Stomach (tissue), 19 donors: Measurements from ENCODE around the gene USP54. TPM values are rescaled to one million over a fixed set of nuclear protein-coding genes. Genes with fewer than 3 reads are reported as not detected.

Source experiments
- DNase-seq, 2 donors: peaks; one replicate each; pipeline versions ENCODE4 v3.0.0 to v3.0.0-alpha.2; 2013 to 2019
- H3K27ac ChIP-seq, 5 donors: fragments of 200-600 bp in 4 of 5; sonication (generic) in 4 of 5; one replicate each; pipeline ENCODE4 v1.5.1; 2013 to 2019; ENCODE audit warnings: mild to moderate bottlenecking in 1 of 5, moderate library complexity in 1 of 5
- H3K27me3 ChIP-seq, 3 donors: fragments of 200-600 bp; sonication (generic); one replicate each; pipeline ENCODE4 v1.5.1; 2017 to 2019; ENCODE audit warnings: mixed run types in 1 of 3
- H3K36me3 ChIP-seq, 4 donors: fragments of 200-600 bp; sonication (generic); 1 replicate in 3 of 4; 2 replicates in 1 of 4; pipeline ENCODE4 v1.5.1; 2016 to 2019
- H3K4me1 ChIP-seq, 4 donors: fragments of 200-600 bp; sonication (generic); one replicate each; pipeline ENCODE4 v1.5.1; 2016 to 2019
- H3K4me3 ChIP-seq, 4 donors: fragments of 200-600 bp; sonication (generic) in 3 of 4; one replicate each; pipeline ENCODE4 v1.5.1; 2016 to 2019; ENCODE audit warnings: mild to moderate bottlenecking in 1 of 4
- H3K9me3 ChIP-seq, 4 donors: fragments of 200-600 bp; sonication (generic); one replicate each; pipeline ENCODE4 v1.5.1; 2016 to 2019
- EP300 ChIP-seq: sonication (generic); formaldehyde crosslinking; IDR thresholded peaks from one replicate; pipeline ENCODE4 v1.6.1; 2017; ENCODE audit warnings: antibody characterized with exemption
- POLR2A ChIP-seq, 4 donors: fragments of 450-650 bp; IDR thresholded peaks; one replicate each; pipeline ENCODE4 v1.6.1; 2016; ENCODE audit warnings: antibody characterized with exemption in 4 of 4, control low read depth in 2 of 4, mild to moderate bottlenecking in 1 of 4, moderate library complexity in 1 of 4
- POLR2AphosphoS5 ChIP-seq, 3 donors: sonication (generic); formaldehyde crosslinking; IDR thresholded peaks; one replicate each; pipeline ENCODE4 v1.6.1; 2016; ENCODE audit warnings: antibody characterized with exemption in 3 of 3
- WGBS, 5 donors: extraction: QIAGEN DNeasy Blood & Tissue Kit in 3 of 5; methylation state at CpG; one replicate each; pipeline versions ENCODE4 v1.1.5 to v1.1.7; 2013 to 2018; 5-methylcytosine and 5-hydroxymethylcytosine counted together
- intact Hi-C: fragments of 100-400 bp; cut with DNase I; formaldehyde crosslinking; loops from one replicate; pipeline ENCODE4 v1.15.1; 2023; ENCODE audit warnings: low total_unique reads
- long read RNA-seq, 10 donors: transcript quantifications; one replicate each; lab custom pipeline, GENCODE V29; 2026
- polyA plus RNA-seq, 3 donors: library from polyadenylated mRNA; stranded (reverse); fragments of 200-250 nt; gene quantifications; one replicate each; pipeline ENCODE4 v1.2.3, GENCODE V29; 2013
- total RNA-seq, 5 donors: library from RNA; depleted of rRNA; stranded (reverse); fragments of >200 nt; gene quantifications; one replicate each; pipeline versions ENCODE4 v1.1.0 to v1.2.3, GENCODE V29; 2014 to 2016
- TF ChIP-seq, protein P1 (sequence below), 7 experiments: fragments of 450-650 bp in 4 of 7; fragments of 200-600 bp in 3 of 7; sonication (generic) in 3 of 7; IDR thresholded peaks; one replicate each; pipeline ENCODE4 v1.5.1; 2016 to 2019; ENCODE audit warnings: antibody characterized with exemption in 7 of 7, control low read depth in 2 of 7, mild to moderate bottlenecking in 1 of 7
- donor health status: healthy with polysubstance abuse.
- donor health status: Bipolar disorder and iron deficiency.
- donor health status: healthy.

Gene USP54, protein sequence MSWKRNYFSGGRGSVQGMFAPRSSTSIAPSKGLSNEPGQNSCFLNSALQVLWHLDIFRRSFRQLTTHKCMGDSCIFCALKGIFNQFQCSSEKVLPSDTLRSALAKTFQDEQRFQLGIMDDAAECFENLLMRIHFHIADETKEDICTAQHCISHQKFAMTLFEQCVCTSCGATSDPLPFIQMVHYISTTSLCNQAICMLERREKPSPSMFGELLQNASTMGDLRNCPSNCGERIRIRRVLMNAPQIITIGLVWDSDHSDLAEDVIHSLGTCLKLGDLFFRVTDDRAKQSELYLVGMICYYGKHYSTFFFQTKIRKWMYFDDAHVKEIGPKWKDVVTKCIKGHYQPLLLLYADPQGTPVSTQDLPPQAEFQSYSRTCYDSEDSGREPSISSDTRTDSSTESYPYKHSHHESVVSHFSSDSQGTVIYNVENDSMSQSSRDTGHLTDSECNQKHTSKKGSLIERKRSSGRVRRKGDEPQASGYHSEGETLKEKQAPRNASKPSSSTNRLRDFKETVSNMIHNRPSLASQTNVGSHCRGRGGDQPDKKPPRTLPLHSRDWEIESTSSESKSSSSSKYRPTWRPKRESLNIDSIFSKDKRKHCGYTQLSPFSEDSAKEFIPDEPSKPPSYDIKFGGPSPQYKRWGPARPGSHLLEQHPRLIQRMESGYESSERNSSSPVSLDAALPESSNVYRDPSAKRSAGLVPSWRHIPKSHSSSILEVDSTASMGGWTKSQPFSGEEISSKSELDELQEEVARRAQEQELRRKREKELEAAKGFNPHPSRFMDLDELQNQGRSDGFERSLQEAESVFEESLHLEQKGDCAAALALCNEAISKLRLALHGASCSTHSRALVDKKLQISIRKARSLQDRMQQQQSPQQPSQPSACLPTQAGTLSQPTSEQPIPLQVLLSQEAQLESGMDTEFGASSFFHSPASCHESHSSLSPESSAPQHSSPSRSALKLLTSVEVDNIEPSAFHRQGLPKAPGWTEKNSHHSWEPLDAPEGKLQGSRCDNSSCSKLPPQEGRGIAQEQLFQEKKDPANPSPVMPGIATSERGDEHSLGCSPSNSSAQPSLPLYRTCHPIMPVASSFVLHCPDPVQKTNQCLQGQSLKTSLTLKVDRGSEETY (N-terminal part only)
- total RNA-seq: 100 to 1,000 TPM in 4 of 5 donors, 10 to 100 TPM in 1; 33.0 to 369 (median 112) TPM
- polyA plus RNA-seq: 10 to 100 TPM in 2 of 3 donors, 1 to 10 TPM in 1; 7.3 to 17.3 (median 11.1) TPM
- long read RNA-seq, donor 1, partial matches to known transcripts: 0 of 1 reads
- long read RNA-seq, donor 1, other reads (novel, unspliced or antisense): 0 of 1 reads
- long read RNA-seq, donor 2: 0 reads
- long read RNA-seq, donor 3: 0 reads
- long read RNA-seq, donor 4, partial matches to known transcripts: 0 of 1 reads
- long read RNA-seq, donor 4, other reads (novel, unspliced or antisense): 0 of 1 reads
- long read RNA-seq, donor 5: 0 reads
- long read RNA-seq, donor 6, partial matches to known transcripts: 13 of 15 reads
- long read RNA-seq, donor 6, other reads (novel, unspliced or antisense): 0 of 15 reads
- long read RNA-seq, donor 7: 0 reads
- long read RNA-seq, donor 8, partial matches to known transcripts: 0 of 2 reads
- long read RNA-seq, donor 8, other reads (novel, unspliced or antisense): 0 of 2 reads
- long read RNA-seq, donor 9: 0 reads
- long read RNA-seq, donor 10: 0 reads

DNA sequence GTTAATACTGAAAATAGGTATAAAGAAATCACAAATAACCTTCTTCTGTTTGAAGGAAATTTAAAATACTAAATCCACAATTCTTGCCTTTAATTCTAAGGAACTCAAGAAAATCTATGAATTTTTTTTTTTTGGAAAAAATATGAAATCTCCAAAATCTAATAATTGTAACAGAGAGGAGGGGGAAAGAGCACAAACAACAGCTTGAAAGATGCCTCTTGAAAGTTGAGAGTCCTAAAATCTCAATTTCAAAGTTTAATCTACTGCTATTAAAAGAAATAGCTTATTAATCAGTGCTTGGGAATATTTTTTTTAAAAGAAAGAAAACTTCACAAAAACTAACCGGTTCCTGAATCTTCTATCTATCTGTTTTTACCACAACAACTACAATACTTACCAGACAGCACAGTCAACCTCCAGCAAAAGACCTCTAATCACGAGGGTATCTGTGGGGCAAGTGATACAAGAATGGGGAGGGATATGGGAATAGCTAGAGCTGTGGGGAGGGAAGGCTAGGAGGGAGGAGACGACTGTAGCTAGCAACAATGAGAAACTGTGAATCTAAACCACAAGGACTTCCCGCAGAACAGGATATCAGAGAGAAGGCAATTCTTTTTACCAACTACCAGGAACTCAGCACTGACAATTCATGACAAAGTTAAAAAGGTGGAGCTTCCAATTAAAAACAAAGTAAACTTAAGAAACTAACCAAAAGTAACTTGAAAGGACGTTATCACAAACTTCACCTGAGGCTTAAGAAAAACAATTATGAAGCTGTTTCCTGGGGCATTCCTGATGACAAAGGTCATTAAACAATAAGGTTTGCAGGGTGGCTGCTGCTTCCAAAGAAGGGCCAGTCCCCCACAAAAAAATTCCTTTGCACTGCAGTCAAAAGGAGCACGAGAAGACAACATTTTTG is at the start of gene USP54:
Gene USP54, minus strand, starts transcription at position 462 of the 919 bp plus-strand sequence. CDS start 15,684 bp downstream, outside the sequence.
- WGBS, 5 donors: 13 to 27% (median 16%) methylated on average over 6 of the region's 6 CpGs
- TF ChIP-seq EP300: no peak
- peak in 2 of 3 donors; percentile 16 to 49 for TF ChIP-seq POLR2AphosphoS5 (IDR thresholded peaks at IDR 0.05)
- intact Hi-C loops: no loop called here
- Histone ChIP-seq H3K9me3 (no peaks in the 10 kb centered on the region), H3K27ac (peak within 1 kb of the TSS; percentile 66 to 84 (median 75)), H3K4me3 (no peak within 1 kb of the TSS), H3K4me1 (peaks cover 38 to 64% (median 51%) of the 10 kb centered on the region in 4 donors), H3K27me3 (no peaks in the 10 kb centered on the region), H3K36me3 (no peaks in the 10 kb centered on the region)
- DNase-seq: peak in 1 of 2 donors; percentile 79

- TF ChIP-seq, protein P1, sequence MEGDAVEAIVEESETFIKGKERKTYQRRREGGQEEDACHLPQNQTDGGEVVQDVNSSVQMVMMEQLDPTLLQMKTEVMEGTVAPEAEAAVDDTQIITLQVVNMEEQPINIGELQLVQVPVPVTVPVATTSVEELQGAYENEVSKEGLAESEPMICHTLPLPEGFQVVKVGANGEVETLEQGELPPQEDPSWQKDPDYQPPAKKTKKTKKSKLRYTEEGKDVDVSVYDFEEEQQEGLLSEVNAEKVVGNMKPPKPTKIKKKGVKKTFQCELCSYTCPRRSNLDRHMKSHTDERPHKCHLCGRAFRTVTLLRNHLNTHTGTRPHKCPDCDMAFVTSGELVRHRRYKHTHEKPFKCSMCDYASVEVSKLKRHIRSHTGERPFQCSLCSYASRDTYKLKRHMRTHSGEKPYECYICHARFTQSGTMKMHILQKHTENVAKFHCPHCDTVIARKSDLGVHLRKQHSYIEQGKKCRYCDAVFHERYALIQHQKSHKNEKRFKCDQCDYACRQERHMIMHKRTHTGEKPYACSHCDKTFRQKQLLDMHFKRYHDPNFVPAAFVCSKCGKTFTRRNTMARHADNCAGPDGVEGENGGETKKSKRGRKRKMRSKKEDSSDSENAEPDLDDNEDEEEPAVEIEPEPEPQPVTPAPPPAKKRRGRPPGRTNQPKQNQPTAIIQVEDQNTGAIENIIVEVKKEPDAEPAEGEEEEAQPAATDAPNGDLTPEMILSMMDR (IDR thresholded peaks at IDR 0.05): no peak
- TF ChIP-seq EP300: no peak
- TF ChIP-seq POLR2A (IDR thresholded peaks at IDR 0.05): no peak
- TF ChIP-seq POLR2AphosphoS5 (IDR thresholded peaks at IDR 0.05): no peak
- 87 to 91% (median 89%) methylated on average over 3 of the region's 3 CpGs for WGBS, 5 donors
- intact Hi-C loops: no loop called here
These were observed 48.1 kb upstream of the USP54 start for GRCh38 chr10:73639286-73639685.

GRCh38 chr10:73635781-73636180 is 44.6 kb upstream of the USP54 start:
- Histone ChIP-seq H3K36me3 (no peaks in the 10 kb centered on the region), H3K27me3 (no peaks in the 10 kb centered on the region), H3K9me3 (no peaks in the 10 kb centered on the region), H3K4me1 (no peaks in the 10 kb centered on the region), H3K27ac (no peak overlapping the region), H3K4me3 (no peak overlapping the region)
- no peak for DNase-seq
- TF ChIP-seq, protein P1 (IDR thresholded peaks at IDR 0.05): no peak
- TF ChIP-seq POLR2AphosphoS5 (IDR thresholded peaks at IDR 0.05) (no peak), EP300 (no peak), POLR2A (IDR thresholded peaks at IDR 0.05) (no peak)
- intact Hi-C loops: no loop called here
- WGBS, 5 donors: 47 to 62% (median 58%) methylated on average over 1 of the region's 1 CpG

More at GRCh38 chr10:73639286-73639685, 48.1 kb upstream of the USP54 start:
- H3K27me3 ChIP-seq: no peaks in the 10 kb centered on the region
- H3K36me3 ChIP-seq: no peaks in the 10 kb centered on the region
- H3K4me1 ChIP-seq: peaks cover 0 to 12% (median 3%) of the 10 kb centered on the region in 4 donors
- no peak overlapping the region for H3K4me3 ChIP-seq
- DNase-seq: no peak
- H3K9me3 ChIP-seq: no peaks in the 10 kb centered on the region
- no peak overlapping the region for H3K27ac ChIP-seq
